Measurements from ENCODE around the gene TENT4B.

Gene TENT4B

DNA sequence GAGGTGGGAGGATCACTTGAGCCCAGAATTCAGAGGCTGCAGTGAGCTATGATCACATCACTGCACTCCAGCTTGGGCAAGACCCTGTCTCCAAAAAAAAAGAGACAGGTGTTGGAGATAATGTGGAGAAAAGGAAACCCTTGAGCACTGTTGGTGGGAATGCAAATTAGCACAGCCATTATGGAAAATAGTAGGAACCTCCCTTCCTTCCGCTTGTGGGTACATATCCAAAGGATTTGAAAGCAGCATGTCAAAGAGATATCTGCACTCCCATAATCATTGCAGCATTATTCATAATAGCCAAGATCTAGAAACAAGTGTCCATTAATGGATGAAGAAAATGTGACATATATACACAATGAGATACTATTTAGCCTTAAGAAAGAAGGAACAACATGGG lies 103.5 kb downstream of the TENT4B start:
- no peak for DNase-seq (ENCODE audit: low read depth)

DNA sequence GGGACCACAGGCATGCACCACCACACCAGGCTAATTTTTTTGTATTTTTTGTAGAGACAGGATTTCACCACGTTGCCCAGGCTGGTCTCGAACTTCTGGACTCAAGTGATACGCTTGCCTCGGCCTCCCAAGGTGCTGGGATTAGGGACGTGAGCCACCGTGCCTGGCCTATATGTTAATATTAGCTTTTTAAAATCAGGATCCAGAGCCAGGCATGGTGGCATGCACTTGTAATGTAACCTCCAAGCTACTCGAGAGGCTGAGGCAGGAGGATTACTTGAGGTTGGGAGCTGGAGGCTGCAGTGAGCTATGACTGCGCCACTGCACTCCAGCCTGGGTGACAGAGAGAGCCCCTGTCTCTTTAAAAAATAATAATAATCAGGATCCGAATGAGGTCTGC lies 104.8 kb downstream of the TENT4B start:
- DNase-seq (ENCODE audit: low read depth) = no peak

DNA sequence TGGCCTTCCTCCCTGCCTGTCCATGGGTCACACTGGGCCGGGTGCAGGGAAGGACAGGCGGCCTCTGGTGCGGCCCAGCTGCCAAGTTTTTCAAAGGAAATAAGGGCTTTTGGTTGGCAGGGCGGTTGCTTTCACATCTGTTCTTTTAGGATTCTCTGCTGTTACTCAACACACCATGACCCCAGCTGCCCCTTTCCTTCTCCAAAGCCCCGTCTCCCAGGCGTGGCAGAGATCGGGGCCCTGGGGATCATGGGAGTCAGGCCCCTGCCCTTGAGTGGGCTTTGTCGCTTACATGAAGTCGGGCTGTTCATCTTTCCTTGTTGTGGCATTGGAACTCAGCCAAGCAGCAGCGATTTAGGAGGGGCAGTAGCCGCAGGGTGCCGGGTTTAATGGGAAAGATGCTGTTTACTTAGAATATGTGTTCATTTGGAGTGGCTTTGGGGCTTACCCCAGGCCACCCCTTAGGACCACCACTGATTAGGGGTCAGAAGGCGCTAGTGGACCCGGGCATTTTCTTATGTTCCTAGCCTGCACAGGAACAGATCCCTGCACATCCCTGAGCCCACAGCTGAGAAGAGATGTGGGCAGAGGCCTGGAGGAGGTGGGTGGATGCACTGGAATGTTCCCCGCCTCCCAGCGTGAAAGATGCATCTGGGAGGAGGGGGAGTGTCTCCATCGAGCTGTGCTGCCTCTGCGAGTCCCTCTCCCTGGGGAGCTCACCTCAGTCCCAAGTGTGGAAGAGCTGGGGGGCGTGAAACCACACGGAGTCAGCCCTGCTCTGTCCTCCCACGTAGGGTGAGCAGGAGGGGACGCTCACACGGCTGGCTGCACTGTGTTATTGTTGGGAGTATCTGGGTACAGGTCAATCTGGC lies 106.5 kb downstream of the TENT4B start:
- no peak for DNase-seq (ENCODE audit: low read depth)

DNA sequence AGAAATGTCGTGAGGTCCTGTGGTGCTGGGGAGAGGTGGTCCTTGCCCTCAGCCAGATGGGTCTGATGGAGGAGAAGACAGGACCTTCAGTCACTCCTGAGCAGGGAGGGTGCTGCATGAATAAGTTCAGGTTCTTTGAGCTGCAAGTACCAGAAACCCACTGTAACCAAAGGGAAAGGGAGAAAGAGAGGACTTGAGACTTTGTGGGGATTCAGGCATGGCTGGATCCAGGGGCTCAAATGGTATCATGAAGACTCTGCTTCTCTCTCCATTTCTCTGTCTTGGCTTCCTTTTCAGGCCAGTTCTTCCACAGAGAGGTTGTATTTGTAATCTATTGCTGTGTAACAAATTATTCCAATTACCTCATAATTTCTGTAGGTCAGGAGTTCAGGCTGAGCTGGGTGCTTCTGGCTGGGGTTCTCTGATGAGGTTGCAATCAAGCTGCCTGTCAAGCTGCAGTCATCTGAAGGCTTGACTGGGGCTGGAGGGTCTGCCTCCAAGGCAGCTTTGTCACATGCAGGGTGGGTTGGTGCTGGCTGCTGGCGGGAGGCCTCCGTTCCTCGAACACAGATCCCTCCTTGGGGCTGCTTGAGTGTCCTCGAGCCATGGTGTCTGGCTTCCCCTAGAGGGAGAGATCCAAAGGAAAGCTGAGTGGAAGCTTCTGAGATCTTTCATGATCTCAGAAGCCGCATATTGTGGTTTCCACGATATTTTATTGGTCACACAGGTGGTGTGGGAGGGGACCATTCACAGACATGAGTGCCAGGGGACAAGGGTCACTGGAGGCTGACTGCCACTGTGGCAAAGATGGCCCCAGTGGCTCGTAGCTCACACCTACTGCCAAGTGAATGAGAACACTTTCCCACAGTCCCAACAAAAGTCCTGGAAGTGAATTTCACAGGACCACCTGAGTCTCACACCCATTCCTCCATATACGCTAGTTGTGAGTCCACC lies 107.4 kb downstream of the TENT4B start:
- no peak for DNase-seq (ENCODE audit: low read depth)

DNA sequence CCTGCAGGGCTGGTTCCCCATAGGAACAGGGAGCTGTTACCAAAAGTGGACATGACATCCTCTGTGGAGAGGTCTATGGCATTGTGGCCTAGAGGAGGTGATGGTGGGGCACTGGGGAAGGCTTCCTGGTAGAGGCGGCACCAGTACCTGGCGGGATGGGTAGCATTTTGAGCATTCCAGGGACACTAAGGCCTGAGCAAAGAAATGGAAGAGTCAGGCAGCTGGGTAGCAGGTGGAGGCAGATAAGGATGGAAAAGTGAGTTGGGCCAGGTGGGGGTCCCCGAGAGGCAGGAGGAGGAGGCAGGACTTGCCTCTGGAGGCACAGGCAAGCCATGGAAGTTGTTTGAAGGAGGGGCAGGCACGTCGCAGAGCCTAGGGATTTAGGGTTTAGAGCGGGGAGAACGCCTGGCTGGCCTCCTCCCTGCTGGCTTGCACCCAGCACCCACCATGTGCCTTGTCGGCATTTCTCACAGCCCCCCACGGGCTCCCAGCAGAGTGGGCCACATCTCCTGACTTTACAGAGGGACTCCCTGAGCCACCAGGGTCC lies 108.1 kb downstream of the TENT4B start:
- DNase-seq (ENCODE audit: low read depth) = no peak

DNA sequence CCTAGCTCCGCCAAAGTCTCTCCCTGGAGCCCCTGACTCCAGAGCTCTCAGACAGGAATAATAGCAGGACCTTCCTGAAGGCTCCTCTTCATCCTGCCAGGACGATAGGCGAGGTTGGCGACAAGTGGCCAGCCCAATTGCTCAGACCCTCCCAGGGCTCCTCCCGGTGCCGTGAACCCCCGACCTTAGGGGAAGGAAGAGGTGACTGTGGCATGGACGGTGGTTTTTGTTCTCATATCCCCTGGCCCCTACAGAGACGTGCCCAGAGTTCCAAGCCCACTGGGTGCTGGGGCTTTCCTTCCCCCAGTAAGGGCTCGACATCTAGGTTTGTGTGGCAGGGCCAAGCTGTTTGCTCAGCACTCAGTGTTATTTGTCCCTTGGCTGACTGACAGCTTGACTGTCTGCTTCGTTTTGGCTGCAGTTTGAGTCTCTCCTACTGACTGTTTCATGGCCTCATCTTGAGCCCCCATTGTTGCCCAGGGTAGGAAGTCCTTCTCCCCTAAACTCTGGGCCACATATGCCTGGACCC lies 108.7 kb downstream of the TENT4B start:
- DNase-seq (ENCODE audit: low read depth) = no peak

DNA sequence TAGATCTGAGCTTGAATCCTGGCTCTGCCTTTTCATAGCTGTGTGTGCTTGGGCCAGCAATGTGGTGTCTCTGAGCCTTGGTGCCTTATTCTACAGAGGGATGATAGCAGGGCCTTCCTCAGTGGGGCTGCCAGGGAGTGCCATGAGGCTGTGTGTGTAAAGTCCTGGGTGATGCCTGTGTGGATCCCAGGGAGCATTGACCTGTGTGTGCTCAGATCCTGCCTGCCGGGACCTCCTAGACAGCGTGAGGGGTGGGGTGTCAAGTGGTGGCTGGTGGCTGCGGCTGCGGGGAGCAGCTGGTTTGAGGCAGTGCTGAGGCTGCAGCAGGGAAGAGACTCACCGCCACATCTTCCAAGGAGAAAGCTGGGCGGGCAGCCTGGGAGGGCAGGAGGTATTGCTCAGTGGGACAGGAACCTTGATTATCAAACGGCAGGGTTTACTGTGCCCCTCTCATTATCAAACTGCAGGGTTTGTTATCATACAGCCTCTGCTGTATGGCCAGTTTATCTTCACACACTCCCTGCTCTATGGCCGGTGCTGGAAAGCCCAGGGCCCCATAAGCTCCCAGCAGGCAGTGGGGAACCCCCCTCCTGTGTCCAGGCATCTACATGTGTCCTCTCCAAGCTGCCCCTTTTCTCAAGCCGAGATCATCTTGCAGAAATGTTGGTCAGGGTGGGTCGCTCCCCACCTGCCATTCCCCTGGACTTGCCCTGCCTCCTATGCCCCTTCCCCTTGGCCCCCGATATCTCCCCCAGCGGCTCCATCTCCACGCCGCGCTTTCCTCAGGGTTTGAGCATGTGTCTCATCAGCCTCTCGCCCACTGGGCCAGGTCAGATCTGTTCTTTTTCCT lies 110.2 kb downstream of the TENT4B start:
- DNase-seq (ENCODE audit: low read depth) = no peak

DNA sequence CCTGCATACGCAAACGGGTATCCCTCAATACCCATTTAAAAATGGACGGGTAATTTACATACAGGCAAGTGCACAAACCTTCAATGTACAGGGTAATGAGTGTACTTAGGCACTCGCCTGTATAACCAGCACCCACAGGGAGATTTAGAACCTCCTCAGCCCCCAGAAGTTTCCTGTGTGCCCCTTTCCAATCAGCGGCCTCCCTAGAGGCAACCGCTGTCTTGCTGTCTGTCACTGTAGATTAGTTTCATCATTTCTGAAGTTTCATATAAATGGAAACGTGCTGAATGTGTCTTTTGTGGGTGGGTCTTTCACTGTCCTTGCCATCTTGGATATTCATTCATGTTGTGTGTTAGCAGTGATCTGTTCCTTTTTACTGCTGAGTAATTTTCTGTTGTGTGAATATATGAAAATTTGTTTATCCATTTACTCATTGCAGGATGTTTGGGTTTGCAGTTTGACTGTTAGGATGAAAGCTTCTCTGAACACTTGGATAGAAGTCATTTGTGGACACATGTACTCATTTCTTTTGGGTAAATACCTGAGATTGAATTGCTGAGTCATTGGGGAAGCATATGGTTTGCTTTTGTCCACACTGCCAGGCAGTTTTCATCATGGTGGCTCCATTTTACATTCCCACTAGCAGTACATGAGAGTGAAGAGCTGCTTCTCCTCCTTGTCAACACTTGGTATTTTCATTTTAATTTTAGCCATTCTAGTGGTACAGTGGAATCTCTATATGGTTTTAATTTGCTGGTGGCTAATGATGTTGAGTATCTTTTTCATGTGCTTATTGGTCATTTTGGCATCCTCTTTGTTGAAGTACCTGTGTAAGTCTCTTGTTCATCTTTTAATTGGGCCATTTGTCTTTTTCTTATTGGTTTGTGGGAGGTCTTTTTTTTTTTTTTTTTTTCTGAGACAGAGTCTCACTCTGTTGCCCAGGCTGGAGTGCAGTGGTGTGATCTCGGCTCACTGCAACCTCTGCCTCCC lies 111.1 kb downstream of the TENT4B start:
- no peak for DNase-seq (ENCODE audit: low read depth)

DNA sequence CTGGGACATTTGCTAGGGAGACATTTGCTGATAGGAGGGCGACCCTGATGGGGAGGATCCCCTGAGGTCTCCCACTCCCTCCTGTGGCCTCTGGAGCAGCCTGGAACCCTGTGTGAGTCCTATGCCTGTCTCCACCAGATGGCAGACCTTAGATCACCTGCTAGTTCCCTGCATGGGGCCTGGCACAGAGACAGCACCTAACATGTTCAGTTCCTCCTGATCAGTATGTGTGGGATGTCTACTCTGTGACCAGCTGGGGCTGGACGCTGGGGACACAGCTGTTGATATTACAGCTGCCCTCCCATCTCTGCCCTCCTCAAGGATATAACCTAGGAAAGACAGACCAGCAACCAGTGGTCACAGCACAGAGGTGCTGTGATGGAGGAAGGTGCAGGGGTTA lies 112.2 kb downstream of the TENT4B start:
- no peak for DNase-seq (ENCODE audit: low read depth)

DNA sequence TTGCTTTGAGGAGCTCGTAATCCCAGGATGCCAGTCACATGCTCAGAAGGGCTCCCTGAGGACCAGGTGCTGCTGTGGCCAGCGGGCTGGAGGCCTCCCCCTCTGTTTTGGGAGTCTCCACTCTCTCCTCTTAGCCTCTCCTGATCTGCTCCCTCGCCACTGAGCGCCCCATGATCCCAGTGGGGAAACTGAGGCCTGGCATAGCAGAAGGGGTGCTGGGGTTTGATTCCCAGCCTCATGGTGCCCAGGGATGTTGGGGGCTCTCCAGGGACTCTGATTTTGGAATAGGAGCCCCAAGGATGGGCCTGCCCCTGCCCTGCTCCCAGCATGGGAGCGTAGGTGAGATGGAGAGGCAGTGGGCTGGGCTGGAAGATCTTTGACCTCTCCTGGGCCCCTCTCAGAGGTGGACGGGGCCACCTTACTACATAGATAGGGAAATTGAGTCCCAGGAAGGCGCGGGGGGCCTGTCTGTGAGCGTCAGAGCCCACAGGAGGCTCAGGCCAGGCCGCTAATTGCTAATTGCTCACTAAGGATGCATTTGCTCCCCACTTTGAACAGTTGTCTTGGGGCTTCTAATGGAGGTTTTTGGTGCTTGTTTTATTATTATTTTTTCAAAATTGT lies 112.7 kb downstream of the TENT4B start:
- DNase-seq (ENCODE audit: low read depth) = no peak

DNA sequence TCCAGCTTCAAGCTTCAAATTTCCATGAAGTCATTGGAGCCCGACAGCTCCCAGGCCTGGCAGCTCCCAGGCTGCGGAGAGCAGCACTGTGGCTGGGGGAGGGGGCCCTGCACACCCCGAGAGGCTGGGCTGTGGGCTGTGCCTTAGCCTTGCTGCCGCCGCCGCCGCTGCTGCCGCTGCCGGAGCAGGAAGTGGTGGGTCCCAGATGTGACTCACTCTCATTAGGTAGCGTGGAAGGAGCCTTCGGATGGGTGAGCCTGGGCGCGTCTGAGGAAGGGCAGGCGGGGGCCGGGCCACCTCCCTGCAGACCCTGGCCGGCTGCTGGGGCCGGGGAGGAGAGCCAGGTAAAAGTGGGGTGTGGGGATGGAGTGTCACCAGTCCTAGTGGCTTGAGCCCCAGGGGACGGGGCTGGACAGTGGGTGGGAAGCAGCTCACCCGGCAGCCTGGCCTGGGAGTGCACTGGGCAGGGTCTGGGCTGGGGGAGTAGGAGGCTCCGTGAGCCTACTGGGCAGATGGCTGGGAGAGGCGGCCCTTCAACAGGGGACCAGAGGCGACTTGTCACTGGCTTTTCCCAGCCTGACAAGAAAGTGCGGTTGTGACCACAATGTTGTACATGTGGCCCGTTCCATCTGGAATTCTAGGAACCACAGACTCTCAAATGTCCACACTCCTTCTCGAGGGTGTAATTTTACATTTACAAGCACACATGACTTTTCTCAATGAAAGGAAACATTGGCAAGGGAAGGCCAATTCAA lies 113.4 kb downstream of the TENT4B start, which contains the start of gene ADCY7:
Gene ADCY7 (plus strand): TSS at position 215 of the 755 bp plus-strand sequence. CDS start 21,629 bp downstream, outside the sequence.
- peak; percentile 80 for DNase-seq (ENCODE audit: low read depth)

DNA sequence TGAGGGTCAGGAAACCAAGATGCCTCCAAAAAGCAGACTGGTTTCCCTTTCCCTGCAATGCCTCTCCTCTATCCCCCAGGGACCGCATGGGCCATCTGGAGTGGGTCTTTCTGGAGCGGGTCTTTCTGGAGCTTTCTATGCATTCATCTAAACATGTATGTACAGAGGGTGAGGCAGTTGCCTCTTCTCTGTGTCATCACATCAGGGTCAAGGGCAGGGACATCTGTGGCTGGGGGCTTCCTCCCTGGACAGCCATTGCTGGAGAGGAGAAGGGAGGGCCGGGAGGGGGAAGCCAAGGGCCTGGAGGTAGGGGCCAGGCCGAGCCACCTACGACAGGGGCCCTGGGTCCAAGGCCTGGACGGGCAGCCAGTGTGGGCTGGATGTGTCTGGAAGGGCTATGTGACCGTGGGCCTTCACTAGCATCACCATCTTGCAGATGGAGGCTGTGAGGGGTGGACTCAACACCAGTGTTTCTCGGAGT lies 114.1 kb downstream of the TENT4B start:
- no peak for DNase-seq (ENCODE audit: low read depth)

DNA sequence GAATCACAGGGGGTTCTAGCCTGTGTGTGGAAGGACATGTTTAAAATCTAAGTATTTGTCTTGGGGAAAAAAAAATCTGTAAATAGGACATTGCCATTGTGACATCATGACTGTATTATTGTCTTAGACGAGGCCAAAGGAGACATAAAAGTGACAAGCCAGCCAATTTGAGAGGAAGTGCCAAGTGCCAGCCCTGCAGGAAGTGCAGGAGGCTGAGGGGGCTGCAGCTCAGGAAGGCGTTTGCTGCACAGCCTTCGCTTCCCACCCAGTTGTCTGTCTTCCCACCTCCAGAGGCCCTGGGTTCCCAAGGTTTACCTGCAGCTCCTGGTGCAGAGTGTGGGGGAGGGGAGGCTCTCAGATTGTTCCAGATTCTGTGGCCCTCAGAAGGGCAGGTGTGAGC lies 114.5 kb downstream of the TENT4B start:
- no peak for DNase-seq (ENCODE audit: low read depth)

DNA sequence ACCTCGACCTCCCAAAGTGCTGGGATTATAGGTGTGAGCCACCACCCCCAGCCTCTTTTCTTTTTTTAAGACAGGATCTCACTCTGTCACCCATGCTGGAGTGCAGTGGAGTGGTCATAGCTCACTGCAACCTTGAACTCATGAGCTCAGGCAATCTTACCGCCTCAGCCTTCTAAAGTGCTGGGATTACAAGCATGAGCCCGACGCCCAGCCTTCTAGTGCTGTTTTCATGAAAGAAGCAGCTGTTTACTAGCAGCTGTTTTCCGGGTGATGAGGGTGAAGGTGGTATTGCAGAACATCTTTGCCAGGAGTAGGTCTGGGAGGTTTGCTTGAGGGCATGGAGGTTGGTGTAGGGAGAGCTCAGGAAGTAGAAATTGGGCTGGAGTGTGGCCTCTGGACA lies 115.2 kb downstream of the TENT4B start:
- no peak for DNase-seq (ENCODE audit: low read depth)

DNA sequence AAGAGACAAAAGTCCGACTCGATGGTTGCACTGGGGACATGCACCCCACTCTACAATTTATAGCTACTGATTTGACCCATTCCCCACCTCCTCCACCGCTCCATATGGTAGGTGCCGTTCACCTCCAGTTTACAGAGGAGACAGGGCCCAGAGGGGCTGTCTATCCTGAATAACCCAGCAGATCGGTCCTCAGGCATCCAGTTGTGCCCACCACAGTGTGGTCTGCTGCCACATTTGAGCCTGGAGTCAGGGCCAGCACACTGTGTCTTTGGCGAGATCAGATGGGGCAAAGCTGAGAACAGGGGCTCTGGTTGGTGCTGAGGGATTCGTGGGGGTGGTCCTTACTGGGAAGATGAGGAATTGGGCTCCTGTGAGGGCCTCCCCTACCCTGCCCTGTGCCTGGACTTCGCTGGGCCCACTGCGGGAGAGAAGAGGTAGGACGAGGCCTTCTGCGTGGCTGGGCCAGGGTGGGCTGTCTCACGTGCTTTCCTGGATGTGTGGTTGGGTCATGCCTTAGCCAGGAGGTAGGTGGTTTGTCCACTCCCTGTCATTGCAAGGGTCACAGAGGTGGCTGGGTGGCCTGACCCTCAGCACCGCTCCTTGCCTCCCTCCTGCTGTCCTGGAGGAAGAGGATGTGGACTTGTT lies 116.1 kb downstream of the TENT4B start:
- no peak for DNase-seq (ENCODE audit: low read depth)

DNA sequence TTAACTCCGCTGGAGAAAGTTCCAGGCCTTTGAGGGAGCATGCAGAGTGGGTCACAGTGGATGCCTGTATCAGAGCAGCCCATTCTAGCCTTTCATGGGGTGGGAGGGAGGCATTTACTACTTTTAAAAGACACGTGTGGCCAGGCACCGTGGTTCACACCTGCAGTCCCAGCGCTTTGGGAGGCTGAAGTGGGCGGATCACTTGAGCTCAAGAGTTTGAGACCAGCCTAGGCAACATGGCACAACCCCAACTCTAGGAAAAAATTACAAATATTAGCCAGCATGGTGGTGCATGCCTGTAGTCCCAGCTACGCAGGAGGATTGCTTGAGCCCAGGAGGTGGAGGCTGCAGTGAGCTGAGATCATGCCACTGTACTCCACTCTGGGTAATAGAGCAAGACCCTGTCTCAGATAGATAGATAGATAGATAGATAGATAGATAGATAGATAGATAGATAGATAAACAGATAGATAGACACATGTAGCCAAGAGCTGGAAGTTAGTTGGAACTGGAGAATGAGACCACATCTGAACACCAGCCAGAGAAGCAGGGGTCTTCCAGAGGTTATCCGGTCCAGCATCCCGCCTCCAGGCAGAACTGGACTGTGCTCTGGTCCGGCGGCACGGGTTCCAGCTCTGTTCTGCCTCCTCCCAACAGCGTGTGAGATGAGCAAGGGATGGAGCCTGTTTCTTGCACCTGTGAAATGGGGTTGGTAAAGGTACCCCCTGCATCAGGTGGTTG lies 116.8 kb downstream of the TENT4B start:
- DNase-seq (ENCODE audit: low read depth) = no peak

DNA sequence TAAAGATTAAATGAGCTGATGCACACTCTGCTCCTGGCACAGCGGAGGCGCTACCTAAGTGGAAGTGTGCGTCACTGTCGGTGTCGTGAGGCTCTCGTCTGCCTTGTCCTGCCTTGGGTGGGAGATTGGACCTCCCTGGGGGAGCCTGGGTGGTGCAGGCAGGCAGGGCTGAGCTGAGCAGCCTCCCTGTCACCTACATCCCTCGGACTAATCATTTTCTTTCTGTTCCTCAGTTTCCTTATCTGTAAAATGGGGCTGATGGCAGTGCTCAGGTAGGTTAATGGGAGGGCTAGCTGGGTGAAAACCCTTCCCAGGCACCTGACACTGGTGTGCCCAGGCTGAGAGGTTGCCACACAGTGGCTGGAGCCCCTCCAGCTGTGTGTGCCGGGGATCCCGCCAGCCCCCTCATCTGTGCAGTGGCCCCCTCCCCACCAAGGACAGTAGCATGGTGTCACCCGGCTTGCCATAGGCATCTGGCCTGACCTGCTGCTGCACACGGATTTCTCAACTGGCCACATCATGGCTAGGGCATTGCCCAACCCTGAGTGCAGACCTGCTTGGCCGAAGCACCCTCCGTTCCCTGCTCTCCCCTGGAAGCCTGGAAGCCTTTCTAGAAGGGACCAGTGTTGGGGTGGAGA lies 117.5 kb downstream of the TENT4B start:
- DNase-seq (ENCODE audit: low read depth) = no peak
